ENCODE results near the gene APBA2.

The APBA2 gene

DNA sequence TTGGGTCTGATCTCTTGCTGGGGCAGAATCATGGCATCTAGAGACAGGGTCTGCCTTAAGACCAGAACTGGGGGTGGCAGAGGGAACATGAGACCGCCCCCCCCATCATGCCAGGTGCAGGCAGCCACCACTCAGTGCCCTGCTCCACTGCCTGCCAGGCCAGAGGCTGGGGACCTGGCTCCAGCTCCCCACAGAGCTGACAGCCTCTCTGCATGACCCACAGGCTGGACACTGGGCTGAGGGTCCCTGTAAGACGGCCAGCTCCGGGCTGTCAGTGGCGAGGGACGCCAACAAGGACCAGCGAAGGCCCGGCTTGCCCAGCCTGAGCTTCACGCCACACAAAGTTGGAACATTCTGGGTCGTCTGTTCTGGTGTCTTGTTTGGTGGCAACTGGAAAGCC lies 238.2 kb downstream of the APBA2 start:
- in situ Hi-C loops (cut with HindIII; ENCODE audit: low sequenced_read_pairs), result no loop called here
- DNase-seq (ENCODE audit: low read depth), result no peak
- H3K4me3 ChIP-seq (ENCODE audit: low read depth, low read length), result no peak overlapping the region
- TF ChIP-seq, protein P1, sequence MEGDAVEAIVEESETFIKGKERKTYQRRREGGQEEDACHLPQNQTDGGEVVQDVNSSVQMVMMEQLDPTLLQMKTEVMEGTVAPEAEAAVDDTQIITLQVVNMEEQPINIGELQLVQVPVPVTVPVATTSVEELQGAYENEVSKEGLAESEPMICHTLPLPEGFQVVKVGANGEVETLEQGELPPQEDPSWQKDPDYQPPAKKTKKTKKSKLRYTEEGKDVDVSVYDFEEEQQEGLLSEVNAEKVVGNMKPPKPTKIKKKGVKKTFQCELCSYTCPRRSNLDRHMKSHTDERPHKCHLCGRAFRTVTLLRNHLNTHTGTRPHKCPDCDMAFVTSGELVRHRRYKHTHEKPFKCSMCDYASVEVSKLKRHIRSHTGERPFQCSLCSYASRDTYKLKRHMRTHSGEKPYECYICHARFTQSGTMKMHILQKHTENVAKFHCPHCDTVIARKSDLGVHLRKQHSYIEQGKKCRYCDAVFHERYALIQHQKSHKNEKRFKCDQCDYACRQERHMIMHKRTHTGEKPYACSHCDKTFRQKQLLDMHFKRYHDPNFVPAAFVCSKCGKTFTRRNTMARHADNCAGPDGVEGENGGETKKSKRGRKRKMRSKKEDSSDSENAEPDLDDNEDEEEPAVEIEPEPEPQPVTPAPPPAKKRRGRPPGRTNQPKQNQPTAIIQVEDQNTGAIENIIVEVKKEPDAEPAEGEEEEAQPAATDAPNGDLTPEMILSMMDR (IDR thresholded peaks at IDR 0.05; ENCODE audit: low read depth, low read length, missing control alignments), result no peak

GRCh38 chr15:29124581-29125381 lies 239.0 kb downstream of the APBA2 start:
- peak; percentile 31 for DNase-seq (ENCODE audit: low read depth)
- no peak overlapping the region for H3K4me3 ChIP-seq (ENCODE audit: low read depth, low read length)
- TF ChIP-seq, protein P1 (IDR thresholded peaks at IDR 0.05; ENCODE audit: low read depth, low read length, missing control alignments), result peak; percentile 46
- in situ Hi-C loops (cut with HindIII; ENCODE audit: low sequenced_read_pairs), result no loop called here

DNA sequence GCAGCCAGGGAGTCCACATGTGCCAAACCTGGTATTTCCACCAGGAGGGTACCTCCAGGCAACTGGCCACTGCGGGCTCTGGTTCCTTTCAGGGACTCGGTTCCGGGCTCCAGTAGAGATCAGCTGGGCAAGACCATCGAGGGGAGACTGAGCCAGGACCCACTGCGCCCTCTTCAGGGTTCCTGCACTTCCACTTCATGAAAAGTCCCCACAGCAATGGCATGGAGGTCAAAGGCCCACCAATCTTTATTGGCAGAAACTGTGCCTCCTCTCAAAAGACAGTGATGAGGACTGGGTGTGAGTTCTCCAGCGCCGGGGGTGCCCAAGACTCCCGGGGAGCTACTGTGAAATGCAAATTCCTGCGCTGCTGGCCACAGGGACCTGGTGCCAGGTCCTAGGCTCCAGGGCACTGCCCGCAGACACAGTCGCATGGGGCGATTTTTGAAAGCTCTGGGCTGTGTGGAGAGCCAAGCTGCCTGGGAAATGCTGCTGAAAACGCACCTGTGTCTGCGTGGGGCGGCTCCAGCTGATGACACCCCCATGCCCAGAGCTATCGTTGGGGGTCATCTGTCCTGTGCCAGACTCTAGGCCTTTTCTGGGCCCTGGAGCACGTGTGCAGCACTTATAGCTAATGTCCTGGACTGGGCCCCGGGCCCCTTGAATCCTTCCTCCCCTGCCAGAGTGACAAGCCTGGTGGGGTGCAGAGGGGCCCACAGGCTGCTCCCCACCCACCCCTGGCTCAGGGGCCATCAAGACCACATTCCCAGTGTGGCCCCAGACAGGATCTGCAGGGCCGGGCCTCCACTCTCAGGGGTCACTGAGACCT lies 239.8 kb downstream of the APBA2 start:
- DNase-seq (ENCODE audit: low read depth), result no peak
- no peak overlapping the region for H3K4me3 ChIP-seq (ENCODE audit: low read depth, low read length)
- in situ Hi-C loops (cut with HindIII; ENCODE audit: low sequenced_read_pairs), result no loop called here
- TF ChIP-seq, protein P1 (IDR thresholded peaks at IDR 0.05; ENCODE audit: low read depth, low read length, missing control alignments), result no peak

DNA sequence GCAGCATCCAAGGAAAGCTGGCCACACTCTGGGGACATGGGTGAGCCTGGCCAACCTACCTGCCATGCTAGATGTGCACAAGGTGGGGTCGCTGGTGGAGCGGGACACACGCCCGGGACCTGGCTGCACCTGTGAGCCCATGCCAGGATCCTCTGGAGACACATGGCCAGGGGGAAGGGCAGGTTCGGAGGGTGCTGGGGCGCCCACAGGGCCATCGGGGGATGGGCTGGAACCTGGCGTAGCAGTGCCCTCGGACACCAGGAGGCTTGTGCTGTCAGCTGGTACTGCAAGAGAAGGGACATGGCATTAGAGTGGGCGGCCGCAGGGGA lies 240.4 kb downstream of the APBA2 start:
- in situ Hi-C loops (cut with HindIII; ENCODE audit: low sequenced_read_pairs), result no loop called here
- TF ChIP-seq, protein P1 (IDR thresholded peaks at IDR 0.05; ENCODE audit: low read depth, low read length, missing control alignments), result no peak
- no peak overlapping the region for H3K4me3 ChIP-seq (ENCODE audit: low read depth, low read length)
- DNase-seq (ENCODE audit: low read depth), result no peak

- TF ChIP-seq, protein P1 (IDR thresholded peaks at IDR 0.05; ENCODE audit: low read depth, low read length, missing control alignments), result peak; percentile 21
- in situ Hi-C loops (cut with HindIII; ENCODE audit: low sequenced_read_pairs), result no loop called here
- no peak for DNase-seq (ENCODE audit: low read depth)
- no peak overlapping the region for H3K4me3 ChIP-seq (ENCODE audit: low read depth, low read length)
These were observed 241.2 kb downstream of the APBA2 start for GRCh38 chr15:29126821-29127461.
